K562 (cell line): ENCODE data around the gene APOC4. TPM values are rescaled to one million over a fixed set of nuclear protein-coding genes. Genes with fewer than 3 reads are reported as not detected.

Experiments
- CREM ChIP-seq: IDR thresholded peaks from 2 replicates; pipeline ENCODE4 v1.6.1; 2014; ENCODE audit warnings: antibody characterized with exemption, low read depth
- E2F5 ChIP-seq: sonication (generic); formaldehyde crosslinking; IDR thresholded peaks from 2 replicates; pipeline ENCODE4 v1.8.0; 2022; ENCODE audit warnings: mild to moderate bottlenecking, missing genetic modification reagents
- GATA2 ChIP-seq: sonication (generic); formaldehyde crosslinking; IDR thresholded peaks from 2 replicates; pipeline ENCODE4 v1.4.0; 2020; ENCODE audit warnings: mild to moderate bottlenecking, missing genetic modification reagents
- GATAD2B ChIP-seq: fragments of 450-650 bp; IDR thresholded peaks from 2 replicates; pipeline ENCODE4 v1.6.1; 2017; ENCODE audit warnings: mild to moderate bottlenecking, borderline replicate concordance
- HDGF ChIP-seq: fragments of 450-650 bp; IDR thresholded peaks from 2 replicates; pipeline ENCODE4 v1.6.1; 2016
- HINFP ChIP-seq: fragments of 450-650 bp; conservative IDR thresholded peaks from 2 replicates; pipeline ENCODE4 v1.6.1; 2016; ENCODE audit warnings: missing genetic modification characterization, low read depth, mild to moderate bottlenecking, control low read depth, missing compliant biosample characterization
- MCM2 ChIP-seq: fragments of 450-650 bp; IDR thresholded peaks from 2 replicates; pipeline ENCODE4 v1.6.1; 2017; ENCODE audit warnings: low read depth, mild to moderate bottlenecking
- MEIS2 ChIP-seq: fragments of 450-650 bp; IDR thresholded peaks from 2 replicates; pipeline ENCODE4 v1.6.1; 2014; ENCODE audit warnings: mild to moderate bottlenecking; ENCODE audit not compliant: partially characterized antibody
- MTA3 ChIP-seq: fragments of 450-650 bp; formaldehyde crosslinking; IDR thresholded peaks from 2 replicates; pipeline ENCODE4 v1.6.1; 2017; ENCODE audit warnings: mild to moderate bottlenecking, borderline replicate concordance
- NKRF ChIP-seq: fragments of 450-650 bp; IDR thresholded peaks from 2 replicates; pipeline ENCODE4 v1.6.1; 2016; ENCODE audit warnings: borderline replicate concordance
- PHF8 ChIP-seq: fragments of 200-600 bp; sonication (generic); IDR thresholded peaks from 2 replicates; pipeline ENCODE4 v1.6.1; 2012; ENCODE audit warnings: mixed run types, mild to moderate bottlenecking, inconsistent platforms, low read length, moderate library complexity, borderline replicate concordance
- POLR2A ChIP-seq: fragments of 450-650 bp; conservative IDR thresholded peaks from 2 replicates; pipeline ENCODE4 v1.6.1; 2016
- PPARD ChIP-seq: fragments of 250-450 bp; sonication (Bioruptor Pico); IDR thresholded peaks from 2 replicates; pipeline ENCODE4 v1.8.0; 2022; ENCODE audit warnings: inconsistent platforms, mild to moderate bottlenecking, moderate library complexity
- RB1 ChIP-seq: fragments of 450-650 bp; IDR thresholded peaks from 2 replicates; pipeline ENCODE4 v1.6.1; 2017; ENCODE audit warnings: low read depth, mild to moderate bottlenecking
- SFPQ ChIP-seq: fragments of 200-400 bp; formaldehyde crosslinking; IDR thresholded peaks from 2 replicates; pipeline ENCODE4 v1.6.1; 2017; ENCODE audit warnings: mild to moderate bottlenecking, low read depth, low read length, moderate library complexity
- SMARCE1 ChIP-seq: fragments of 450-650 bp; IDR thresholded peaks from 2 replicates; pipeline ENCODE4 v1.7.1; 2016; ENCODE audit warnings: mild to moderate bottlenecking
- TFAM ChIP-seq: fragments of 250-450 bp; sonication (Bioruptor Pico); conservative IDR thresholded peaks from 2 replicates; pipeline ENCODE4 v1.5.0; 2021; ENCODE audit warnings: mild to moderate bottlenecking, moderate library complexity
- XRCC4 ChIP-seq: IDR thresholded peaks from one replicate; pipeline ENCODE4 v1.6.1; 2011; ENCODE audit not compliant: insufficient read depth, insufficient read length; ENCODE audit errors: extremely low read depth
- ZC3H11A ChIP-seq: IDR thresholded peaks from 2 replicates; pipeline ENCODE4 v1.6.1; 2012; ENCODE audit warnings: low read depth, low read length, improper control_type of control experiment
- ZNF124 ChIP-seq: sonication (generic); formaldehyde crosslinking; IDR thresholded peaks from 2 replicates; pipeline ENCODE4 v1.8.1; 2022; ENCODE audit warnings: missing genetic modification reagents
- ZNF253 ChIP-seq: fragments of 250-450 bp; sonication (Bioruptor Pico); conservative IDR thresholded peaks from 2 replicates; pipeline ENCODE4 v1.6.1; 2021; ENCODE audit warnings: mild to moderate bottlenecking
- ZNF324 ChIP-seq: fragments of 250-450 bp; sonication (Bioruptor Pico); IDR thresholded peaks from 2 replicates; pipeline ENCODE4 v1.4.0; 2020; ENCODE audit warnings: mild to moderate bottlenecking
- ZNF347 ChIP-seq: fragments of 450-650 bp; formaldehyde crosslinking; IDR thresholded peaks from 2 replicates; pipeline ENCODE4 v1.4.0; 2020; ENCODE audit warnings: low read depth, mild to moderate bottlenecking, moderate library complexity
- ZNF384 ChIP-seq: IDR thresholded peaks from 2 replicates; pipeline ENCODE4 v1.6.1; 2012; ENCODE audit warnings: low read depth, low read length, improper control_type of control experiment
- polyA plus RNA-seq, 8 experiments: library from polyadenylated mRNA; depleted of rRNA in 4 of 8; stranded (reverse) in 5 of 8; unstranded in 3 of 8; fragments of >200 nt; fragmentation: Nextera tagmentation in 2 of 8; fragmentation: Illumina TruSeq in 1 of 8; extraction: Ambion mirVana in 2 of 8; extraction: Trizol in 1 of 8; gene quantifications; 2 replicates each; pipeline versions ENCODE4 v1.2.1 to v1.2.3, GENCODE V29; 2011 to 2014; ENCODE audit warnings: inconsistent platforms in 1 of 8, missing spikeins in 1 of 8
- total RNA-seq, 7 experiments: library from RNA; depleted of rRNA in 6 of 7; stranded (reverse); fragments of >200 nt in 6 of 7; fragmentation: Illumina TruSeq in 2 of 7; extraction: Trizol in 2 of 7; gene quantifications; 2 replicates each; pipeline versions ENCODE4 v1.2.1 to v1.2.3, GENCODE V29; 2011 to 2021; ENCODE audit warnings: low replicate concordance in 1 of 7

Gene APOC4
- total and polyA plus RNA-seq, 9 of the 15 experiments (the other 6 are each of a cell fraction or from before 2014, with no cell fraction given) = 0.46 TPM; not detected in 8

GRCh38 chr19:44903602-44904425, 38.2 kb upstream of the APOC4 start (continued):
- TF ChIP-seq HINFP = no peak
- TF ChIP-seq GATAD2B = no peak
- TF ChIP-seq PPARD (CRISPR knock-in tag) = no peak
- TF ChIP-seq SFPQ = no peak
- TF ChIP-seq SMARCE1 = peak; percentile 26; the same call in 1 of the 2 replicates
- TF ChIP-seq E2F5 (CRISPR knock-in tag) = no peak
- TF ChIP-seq NKRF = no peak
- TF ChIP-seq ZNF347 (CRISPR knock-in tag) = no peak
- TF ChIP-seq ZC3H11A = no peak
- TF ChIP-seq RB1 = peak; percentile 60; the same call in 1 of the 2 replicates
- TF ChIP-seq MEIS2 = no peak
- no peak for TF ChIP-seq ZNF324
- 0 out of 2 replicates have a peak, but pooled peaks have one; percentile 31 for TF ChIP-seq ZNF384
- TF ChIP-seq MTA3 = no peak
- TF ChIP-seq MCM2 = no peak
- no peak for TF ChIP-seq ZNF253 (CRISPR knock-in tag)
- TF ChIP-seq POLR2A = peak; percentile 83
- TF ChIP-seq GATA2 (CRISPR knock-in tag) = no peak
- no peak for TF ChIP-seq CREM
- no peak for TF ChIP-seq TFAM (CRISPR knock-in tag)
- TF ChIP-seq HDGF = no peak; the same call in 1 of the 2 replicates
- no peak; the same call in 1 of the 2 replicates for TF ChIP-seq PHF8
- no peak for TF ChIP-seq XRCC4
- TF ChIP-seq ZNF124 (CRISPR knock-in tag) = no peak
